Natural killer cell (primary cell): ENCODE data around the gene PAPSS2. TPM values are rescaled to one million over a fixed set of nuclear protein-coding genes. Genes with fewer than 3 reads are reported as not detected.

Experiments used
- ATAC-seq, 3 donors: fragments of 150-1000 bp in 2 of 3; fragments of 200-7000 bp in 1 of 3; cut with Tn5 transposase; 1 replicate in 1 of 3; 2 replicates in 2 of 3; pipeline ENCODE4 v1.10.0; 2021; ENCODE audit warnings: mild to moderate bottlenecking in 2 of 3, moderate library complexity in 2 of 3
- DNase-seq, 2 donors: peaks; one replicate each; pipeline versions ENCODE4 v3.0.0 to v3.0.0-alpha.2; 2013 to 2021; ENCODE audit warnings: mixed read lengths in 1 of 2
- H3K27ac ChIP-seq: one replicate; pipeline ENCODE4 v1.5.1; 2013; ENCODE audit warnings: mild to moderate bottlenecking, low read length
- H3K27me3 ChIP-seq: one replicate; pipeline ENCODE4 v1.6.1; 2013; ENCODE audit warnings: low read length; ENCODE audit not compliant: control insufficient read depth, insufficient read depth
- H3K36me3 ChIP-seq: one replicate; pipeline ENCODE4 v1.6.1; 2013; ENCODE audit warnings: low read length; ENCODE audit not compliant: control insufficient read depth, insufficient read depth
- H3K4me1 ChIP-seq: one replicate; pipeline ENCODE4 v1.6.1; 2013; ENCODE audit warnings: low read length; ENCODE audit not compliant: control insufficient read depth, insufficient read depth
- H3K4me3 ChIP-seq: one replicate; pipeline ENCODE4 v1.5.1; 2013; ENCODE audit warnings: low read length
- H3K9me3 ChIP-seq: one replicate; pipeline ENCODE4 v1.6.1; 2013; ENCODE audit warnings: low read length; ENCODE audit not compliant: control insufficient read depth, insufficient read depth
- H3K27ac Mint-ChIP-seq, 2 donors: one replicate each; pipeline ENCODE4 v1.8.0; 2022; ENCODE audit warnings: mild to moderate bottlenecking in 2 of 2, mixed read lengths in 2 of 2, moderate library complexity in 1 of 2
- H3K27me3 Mint-ChIP-seq, 2 donors: one replicate each; pipeline ENCODE4 v1.8.0; 2022; ENCODE audit warnings: low read depth in 2 of 2, mixed read lengths in 2 of 2
- H3K36me3 Mint-ChIP-seq: one replicate; pipeline ENCODE4 v1.8.0; 2022; ENCODE audit warnings: mixed read lengths
- H3K4me1 Mint-ChIP-seq, 2 donors: one replicate each; pipeline ENCODE4 v1.8.0; 2022; ENCODE audit warnings: mixed read lengths in 2 of 2
- H3K4me3 Mint-ChIP-seq: one replicate; pipeline ENCODE4 v1.8.0; 2022; ENCODE audit warnings: mild to moderate bottlenecking, moderate library complexity, mixed read lengths
- H3K9me3 Mint-ChIP-seq, 2 donors: one replicate each; pipeline ENCODE4 v1.8.0; 2022; ENCODE audit warnings: mixed read lengths in 2 of 2
- CTCF ChIP-seq: fragments of 200-600 bp; IDR thresholded peaks from one replicate; pipeline ENCODE4 v1.8.0; 2022; ENCODE audit warnings: antibody characterized with exemption
- WGBS: methylation state at CpG from one replicate; pipeline ENCODE4 v1.1.7; 2013; ENCODE audit warnings: missing lambda C conversion rate; ENCODE audit not compliant: insufficient coverage; 5-methylcytosine and 5-hydroxymethylcytosine counted together
- intact Hi-C: fragments of 100-400 bp; cut with micrococcal nuclease; formaldehyde crosslinking; loops from one replicate; pipeline ENCODE4 v1.14.2; 2022
- total RNA-seq, 4 donors: library from RNA; stranded (reverse); fragments of 120-200 nt in 1 of 4; gene quantifications; one replicate each; pipeline versions ENCODE4 v1.2.3 to v1.2.4, GENCODE V29; 2013 to 2022

PAPSS2 gene
- total RNA-seq, 3 donors from 2014 or later (not counting 1 experiment from before 2014, with no cell fraction given): 0.13 to 1.1 TPM; not detected in 1

- DNase-seq: no peak
- no peak overlapping the region for H3K27ac Mint-ChIP-seq
- no peak for TF ChIP-seq CTCF
- intact Hi-C loops: no loop called here
- no peaks in the 10 kb centered on the region for H3K36me3 Mint-ChIP-seq
- no peak for ATAC-seq
- no peak overlapping the region for H3K4me3 ChIP-seq
- no peaks in the 10 kb centered on the region for H3K4me1 ChIP-seq
- H3K9me3 Mint-ChIP-seq: no peaks in the 10 kb centered on the region
- H3K27me3 Mint-ChIP-seq: peaks cover 7 to 9% of the 10 kb centered on the region in 2 donors
- no peak overlapping the region for H3K27ac ChIP-seq
- WGBS: 88% methylated on average over 1 of the region's 2 CpGs
- H3K9me3 ChIP-seq: no peaks in the 10 kb centered on the region
- H3K4me1 Mint-ChIP-seq: no peaks in the 10 kb centered on the region
- no peaks in the 10 kb centered on the region for H3K36me3 ChIP-seq
- H3K27me3 ChIP-seq: no peaks in the 10 kb centered on the region
- no peak overlapping the region for H3K4me3 Mint-ChIP-seq
These were observed 45.9 kb upstream of the PAPSS2 start for GRCh38 chr10:87613751-87614150.

GRCh38 chr10:87615856-87616255, 43.8 kb upstream of the PAPSS2 start:
- Mint-ChIP-seq H3K9me3 (no peaks in the 10 kb centered on the region), H3K4me3 (no peak overlapping the region), H3K4me1 (no peaks in the 10 kb centered on the region), H3K36me3 (no peaks in the 10 kb centered on the region), H3K27ac (no peak overlapping the region), H3K27me3 (peaks cover 15 to 18% of the 10 kb centered on the region in 2 donors)
- no peak for DNase-seq
- Histone ChIP-seq H3K27me3 (no peaks in the 10 kb centered on the region), H3K36me3 (no peaks in the 10 kb centered on the region), H3K9me3 (no peaks in the 10 kb centered on the region), H3K4me3 (no peak overlapping the region), H3K4me1 (no peaks in the 10 kb centered on the region), H3K27ac (no peak overlapping the region)
- no peak for ATAC-seq
- intact Hi-C loops: no loop called here
- no peak for TF ChIP-seq CTCF
- WGBS: 41% methylated on average over 3 of the region's 3 CpGs

- H3K27ac Mint-ChIP-seq: no peak overlapping the region
- no peak for TF ChIP-seq CTCF
- intact Hi-C loops: no loop called here
- H3K9me3 Mint-ChIP-seq: no peaks in the 10 kb centered on the region
- Histone ChIP-seq H3K27ac (no peak overlapping the region), H3K9me3 (no peaks in the 10 kb centered on the region), H3K36me3 (no peaks in the 10 kb centered on the region), H3K27me3 (no peaks in the 10 kb centered on the region), H3K4me1 (no peaks in the 10 kb centered on the region), H3K4me3 (no peak overlapping the region)
- no peaks in the 10 kb centered on the region for H3K4me1 Mint-ChIP-seq
- WGBS: 83% methylated on average over 1 of the region's 1 CpG
- DNase-seq (no peak), ATAC-seq (no peak)
- no peaks in the 10 kb centered on the region for H3K36me3 Mint-ChIP-seq
- H3K4me3 Mint-ChIP-seq: no peak overlapping the region
- H3K27me3 Mint-ChIP-seq: peaks cover 17 to 24% of the 10 kb centered on the region in 2 donors
These were observed 42.2 kb upstream of the PAPSS2 start for GRCh38 chr10:87617503-87617902.
